Stimulated activated CD4-positive, alpha-beta T cell treated with anti-CD3 and anti-CD28 coated beads, TNF-alpha, amount 100 ng/mL, for 4 hours (primary cell): ENCODE measurements around the gene SLC18A2.
"Not testable (repeated sequence)": the region's sequence is repeated elsewhere in the genome, so short reads cannot be mapped to it uniquely, and the experiment has no call there.

Experiments
- DNase-seq, 3 experiments: peaks; one replicate each; pipeline ENCODE4 v3.0.0-alpha.2; 2020; ENCODE audit warnings: low read depth in 3 of 3

SLC18A2 gene

GRCh38 chr10:117262903-117263293, 22.0 kb downstream of the SLC18A2 start:
- no peak for DNase-seq

- no peak for DNase-seq
Measured at GRCh38 chr10:117264782-117265181, 23.9 kb downstream of the SLC18A2 start.

- DNase-seq = no peak
Measured at GRCh38 chr10:117266400-117266799, 25.5 kb downstream of the SLC18A2 start.

GRCh38 chr10:117266812-117267211, 25.9 kb downstream of the SLC18A2 start:
- no peak for DNase-seq

- DNase-seq = no peak
Measured at GRCh38 chr10:117268258-117268657, 27.3 kb downstream of the SLC18A2 start.

GRCh38 chr10:117268907-117269306, 28.0 kb downstream of the SLC18A2 start:
- DNase-seq = no peak

- no peak for DNase-seq
Measured at GRCh38 chr10:117271427-117271826, 30.5 kb downstream of the SLC18A2 start.

GRCh38 chr10:117272195-117273076, 31.5 kb downstream of the SLC18A2 start:
- DNase-seq = no peak

GRCh38 chr10:117273980-117274379, 33.1 kb downstream of the SLC18A2 start:
- DNase-seq = no peak

GRCh38 chr10:117274509-117274908, 33.6 kb downstream of the SLC18A2 start:
- no peak for DNase-seq

GRCh38 chr10:117275121-117275520, 34.2 kb downstream of the SLC18A2 start:
- DNase-seq = no peak

GRCh38 chr10:117277675-117278074, 36.8 kb downstream of the SLC18A2 start:
- DNase-seq = no peak

GRCh38 chr10:117284716-117285494, 44.0 kb downstream of the SLC18A2 start:
- no peak for DNase-seq

- not testable (repeated sequence) for DNase-seq
Measured at GRCh38 chr10:117290872-117291271, 50.0 kb downstream of the SLC18A2 start.

- no peak for DNase-seq
Measured at GRCh38 chr10:117294039-117294645, 53.2 kb downstream of the SLC18A2 start.

- no peak for DNase-seq
Measured at GRCh38 chr10:117294735-117295134, 53.8 kb downstream of the SLC18A2 start.

- DNase-seq = no peak
Measured at GRCh38 chr10:117298219-117298618, 57.3 kb downstream of the SLC18A2 start.

- DNase-seq = no peak
Measured at GRCh38 chr10:117299435-117299834, 58.5 kb downstream of the SLC18A2 start.

GRCh38 chr10:117300671-117301070, 59.8 kb downstream of the SLC18A2 start:
- no peak for DNase-seq

- DNase-seq = not testable (repeated sequence)
Measured at GRCh38 chr10:117303451-117303850, 62.5 kb downstream of the SLC18A2 start.

- DNase-seq = no peak
Measured at GRCh38 chr10:117306674-117307073, 65.8 kb downstream of the SLC18A2 start.

GRCh38 chr10:117311261-117311660, 70.3 kb downstream of the SLC18A2 start:
- no peak for DNase-seq
